ENCODE results near the gene PDE4D.

PDE4D gene

DNA sequence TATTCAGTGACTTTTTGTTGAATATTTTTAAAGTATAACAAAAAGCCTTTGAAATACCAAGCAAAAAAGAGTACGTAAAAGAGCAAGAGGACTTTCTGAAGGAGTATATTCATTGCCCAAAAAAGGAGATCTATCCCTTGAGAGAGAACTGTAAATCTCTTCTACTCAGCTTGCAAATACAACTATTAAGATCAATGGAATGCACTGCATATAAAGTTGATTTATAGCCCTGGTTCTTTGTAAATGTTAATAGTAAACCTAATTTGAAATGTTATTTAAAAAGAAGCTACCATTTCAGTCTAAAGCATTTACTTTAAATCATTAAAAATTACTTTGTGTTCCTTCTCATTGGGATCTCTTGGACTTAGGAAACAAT is 168.1 kb downstream of the PDE4D start:
- no peak for DNase-seq (ENCODE audit: low spot score)
- TF ChIP-seq, protein P1, sequence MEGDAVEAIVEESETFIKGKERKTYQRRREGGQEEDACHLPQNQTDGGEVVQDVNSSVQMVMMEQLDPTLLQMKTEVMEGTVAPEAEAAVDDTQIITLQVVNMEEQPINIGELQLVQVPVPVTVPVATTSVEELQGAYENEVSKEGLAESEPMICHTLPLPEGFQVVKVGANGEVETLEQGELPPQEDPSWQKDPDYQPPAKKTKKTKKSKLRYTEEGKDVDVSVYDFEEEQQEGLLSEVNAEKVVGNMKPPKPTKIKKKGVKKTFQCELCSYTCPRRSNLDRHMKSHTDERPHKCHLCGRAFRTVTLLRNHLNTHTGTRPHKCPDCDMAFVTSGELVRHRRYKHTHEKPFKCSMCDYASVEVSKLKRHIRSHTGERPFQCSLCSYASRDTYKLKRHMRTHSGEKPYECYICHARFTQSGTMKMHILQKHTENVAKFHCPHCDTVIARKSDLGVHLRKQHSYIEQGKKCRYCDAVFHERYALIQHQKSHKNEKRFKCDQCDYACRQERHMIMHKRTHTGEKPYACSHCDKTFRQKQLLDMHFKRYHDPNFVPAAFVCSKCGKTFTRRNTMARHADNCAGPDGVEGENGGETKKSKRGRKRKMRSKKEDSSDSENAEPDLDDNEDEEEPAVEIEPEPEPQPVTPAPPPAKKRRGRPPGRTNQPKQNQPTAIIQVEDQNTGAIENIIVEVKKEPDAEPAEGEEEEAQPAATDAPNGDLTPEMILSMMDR (IDR thresholded peaks at IDR 0.05), result no peak
- Histone ChIP-seq H3K27ac (no peak overlapping the region), H3K4me3 (no peak overlapping the region)

DNA sequence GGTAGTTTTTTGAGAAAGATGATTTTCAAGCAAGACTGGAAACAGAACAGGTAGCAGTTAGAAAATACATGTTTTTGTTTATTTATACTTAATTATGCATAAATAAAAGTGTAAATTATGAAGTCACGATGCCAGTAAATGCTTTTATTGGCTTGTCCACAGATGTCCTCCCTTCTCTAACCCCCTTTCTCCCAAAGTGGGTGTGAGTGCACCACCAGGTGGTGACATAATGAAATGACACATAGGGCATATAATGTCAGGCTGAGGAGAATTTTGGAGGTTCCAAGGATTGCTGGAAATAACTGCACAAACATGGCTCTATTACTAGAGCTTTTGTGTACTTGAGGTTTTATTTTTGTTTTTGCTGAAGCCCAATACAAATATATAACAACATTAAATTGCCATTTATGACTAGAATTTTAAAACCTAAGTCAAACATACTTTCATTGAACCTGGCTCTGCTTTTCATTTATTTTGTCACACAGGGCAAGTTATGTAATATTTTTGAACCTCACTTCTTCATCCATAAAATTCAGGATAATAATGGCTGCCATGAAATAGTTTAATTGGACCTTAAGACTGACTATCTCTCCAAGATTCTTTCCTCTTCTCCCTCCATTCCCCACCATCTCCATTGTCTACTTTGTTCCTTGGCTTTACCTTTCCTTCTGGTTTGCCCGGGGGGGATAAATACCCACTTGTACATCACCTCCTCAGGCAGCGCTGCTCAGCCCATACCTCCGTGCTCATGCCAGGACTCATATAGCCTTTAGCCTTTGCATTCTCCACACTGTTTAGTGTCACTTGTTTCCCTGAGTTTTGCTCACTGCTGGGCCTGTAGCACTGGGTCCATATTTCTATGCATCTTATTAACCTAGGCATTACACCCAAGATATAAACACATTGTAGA is 168.8 kb downstream of the PDE4D start:
- H3K27ac ChIP-seq, result no peak overlapping the region
- H3K4me3 ChIP-seq, result no peak overlapping the region
- TF ChIP-seq, protein P1 (IDR thresholded peaks at IDR 0.05), result no peak
- DNase-seq (ENCODE audit: low spot score), result no peak

DNA sequence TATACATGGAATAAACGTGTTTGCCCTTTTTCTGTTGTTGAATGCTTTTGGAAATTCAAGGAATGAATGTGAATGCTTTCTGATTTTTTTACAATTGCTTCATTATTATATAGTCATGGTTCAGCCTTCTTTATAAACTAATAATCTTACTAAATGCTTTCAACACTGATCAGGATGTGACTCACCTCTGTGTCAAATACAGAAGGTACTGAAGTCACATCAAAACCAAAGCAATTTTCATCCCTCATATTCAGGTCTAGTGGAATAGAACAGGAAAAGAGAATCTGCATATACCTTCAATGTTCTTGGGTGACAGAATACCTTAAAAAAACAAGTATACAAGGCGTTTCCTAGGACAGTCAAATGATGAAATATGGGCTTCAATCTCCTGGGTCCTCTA is 170.7 kb downstream of the PDE4D start:
- TF ChIP-seq, protein P1 (IDR thresholded peaks at IDR 0.05), result no peak
- no peak overlapping the region for H3K4me3 ChIP-seq

DNA sequence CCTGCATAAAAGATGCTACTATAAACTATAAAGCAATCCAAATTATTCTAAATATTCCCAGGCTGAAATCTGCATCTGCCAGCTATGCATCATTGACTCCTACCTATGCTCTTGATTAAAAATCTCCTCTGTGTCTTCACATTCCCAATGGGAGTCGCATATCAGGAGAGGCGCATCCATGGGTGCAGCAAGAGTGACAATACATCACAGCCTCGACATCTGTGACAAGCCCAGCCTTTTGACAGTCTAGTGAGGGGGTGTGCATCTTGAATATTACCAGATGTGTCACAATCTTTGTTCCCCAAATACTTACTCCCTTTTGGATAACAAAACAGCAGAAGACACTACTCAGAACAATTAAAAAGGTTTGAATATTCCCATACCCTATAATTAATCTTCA is 171.8 kb downstream of the PDE4D start:
- TF ChIP-seq, protein P1 (IDR thresholded peaks at IDR 0.05), result no peak
- Histone ChIP-seq H3K4me3 (no peak overlapping the region), H3K27ac (no peak overlapping the region)
- no peak for DNase-seq (ENCODE audit: low spot score)

More for the DNA sequence above, 170.7 kb downstream of the PDE4D start:
- no peak overlapping the region for H3K27ac ChIP-seq
- no peak for DNase-seq (ENCODE audit: low spot score)

DNA sequence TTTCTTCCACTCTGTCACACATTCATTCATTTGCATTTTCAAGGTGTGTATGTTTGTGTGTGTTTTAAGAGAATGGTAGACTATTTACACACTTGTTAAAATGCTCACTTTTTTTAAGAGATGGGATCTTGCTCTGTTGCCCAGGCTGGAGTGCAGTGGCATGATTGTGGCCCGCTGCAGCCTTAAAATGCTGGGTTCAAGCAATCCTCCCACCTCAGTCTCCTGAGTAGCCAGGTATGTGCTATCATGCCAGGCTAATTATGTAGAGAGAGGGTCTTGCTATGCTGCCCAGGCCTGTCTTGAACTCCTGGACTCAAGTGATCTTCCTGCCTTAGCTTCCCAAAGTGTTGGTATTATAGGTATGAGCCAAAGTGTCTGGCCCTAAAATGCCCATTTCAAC is 173.5 kb downstream of the PDE4D start:
- TF ChIP-seq, protein P1 (IDR thresholded peaks at IDR 0.05), result no peak
- no peak overlapping the region for H3K4me3 ChIP-seq
- DNase-seq (ENCODE audit: low spot score), result no peak
- no peak overlapping the region for H3K27ac ChIP-seq

DNA sequence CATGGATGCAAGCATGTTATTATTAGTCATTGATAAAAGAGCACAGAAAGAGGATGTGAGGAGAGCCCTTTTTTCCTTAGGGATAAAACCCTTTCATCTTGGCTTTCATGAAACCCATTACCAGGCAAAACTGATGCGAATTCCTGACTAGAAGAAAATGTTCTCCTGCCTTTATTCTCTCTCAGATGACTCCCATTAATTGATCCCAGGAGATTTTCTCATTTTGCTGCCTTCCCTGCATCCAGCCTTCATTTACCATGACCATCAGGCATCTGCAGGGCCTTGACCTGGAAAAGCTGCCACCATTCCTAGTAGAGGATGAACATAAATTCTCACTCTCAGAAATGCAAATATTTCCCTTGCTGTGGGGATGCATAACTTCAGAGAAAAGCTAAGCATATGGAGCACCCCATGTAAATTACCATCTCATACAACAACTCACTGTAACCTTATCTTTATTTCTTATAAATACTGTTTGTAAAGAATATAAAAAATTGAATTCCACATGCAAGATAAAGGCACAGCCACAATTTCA is 176.5 kb downstream of the PDE4D start:
- TF ChIP-seq, protein P1 (IDR thresholded peaks at IDR 0.05), result no peak
- Histone ChIP-seq H3K4me3 (no peak overlapping the region), H3K27ac (no peak overlapping the region)
- no peak for DNase-seq (ENCODE audit: low spot score)

DNA sequence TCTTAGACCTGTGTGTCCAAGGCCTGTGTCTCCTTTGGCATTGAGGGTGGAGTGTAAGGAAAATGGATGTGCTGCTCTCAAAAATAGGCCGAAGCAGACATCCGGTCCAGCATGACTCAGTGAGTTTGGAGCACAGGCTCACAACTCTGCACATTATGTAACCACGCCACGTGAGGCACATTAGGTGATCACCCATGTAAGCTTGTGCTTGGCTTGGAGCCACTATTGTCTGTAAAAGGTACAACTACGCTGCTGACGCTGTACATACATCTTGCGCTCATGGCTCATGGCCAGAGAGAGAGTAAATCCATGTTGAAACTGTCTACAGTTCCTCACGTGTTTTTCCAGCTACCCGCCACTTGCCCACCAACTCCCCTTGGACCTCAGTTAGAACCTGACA is 177.5 kb downstream of the PDE4D start:
- H3K4me3 ChIP-seq, result no peak overlapping the region
- TF ChIP-seq, protein P1 (IDR thresholded peaks at IDR 0.05), result no peak
- no peak for DNase-seq (ENCODE audit: low spot score)

More for the DNA sequence above, 177.5 kb downstream of the PDE4D start:
- no peak overlapping the region for H3K27ac ChIP-seq
